HEK293 (cell line): ENCODE data around the gene PSMG1.

ENCODE experiments used
- EGR2 ChIP-seq: fragments of 450-650 bp; formaldehyde crosslinking; IDR thresholded peaks from 2 replicates; pipeline ENCODE4 v1.5.1; 2016; ENCODE audit warnings: low read depth, missing biosample characterization, missing genetic modification characterization
- GLIS1 ChIP-seq: fragments of 450-650 bp; formaldehyde crosslinking; IDR thresholded peaks from 2 replicates; pipeline ENCODE4 v1.5.1; 2016; ENCODE audit warnings: missing biosample characterization, missing genetic modification characterization
- IKZF3 ChIP-seq: fragments of 450-650 bp; IDR thresholded peaks from 2 replicates; pipeline ENCODE4 v1.5.0; 2018; ENCODE audit warnings: missing biosample characterization, mild to moderate bottlenecking, missing genetic modification characterization, moderate library complexity
- KLF10 ChIP-seq: fragments of 450-650 bp; IDR thresholded peaks from 2 replicates; pipeline ENCODE4 v1.5.1; 2018; ENCODE audit warnings: missing biosample characterization, mild to moderate bottlenecking, missing genetic modification characterization
- KLF17 ChIP-seq: fragments of 450-650 bp; formaldehyde crosslinking; IDR thresholded peaks from 2 replicates; pipeline ENCODE4 v1.5.1; 2016; ENCODE audit warnings: missing biosample characterization, missing genetic modification characterization
- PATZ1 ChIP-seq: fragments of 450-650 bp; formaldehyde crosslinking; IDR thresholded peaks from 2 replicates; pipeline ENCODE4 v1.5.1; 2016; ENCODE audit warnings: missing biosample characterization, missing genetic modification characterization
- REST ChIP-seq: fragments of 450-650 bp; formaldehyde crosslinking; IDR thresholded peaks from 2 replicates; pipeline ENCODE4 v1.5.1; 2016; ENCODE audit warnings: missing biosample characterization, missing genetic modification characterization
- SALL2 ChIP-seq: fragments of 450-650 bp; formaldehyde crosslinking; IDR thresholded peaks from 2 replicates; pipeline ENCODE4 v1.5.0; 2017; ENCODE audit warnings: missing biosample characterization, mild to moderate bottlenecking, missing genetic modification characterization, borderline replicate concordance
- SP3 ChIP-seq: fragments of 450-650 bp; formaldehyde crosslinking; IDR thresholded peaks from 2 replicates; pipeline ENCODE4 v1.5.1; 2016; ENCODE audit warnings: missing biosample characterization, missing genetic modification characterization
- ZBTB17 ChIP-seq: fragments of 450-650 bp; formaldehyde crosslinking; IDR thresholded peaks from 2 replicates; pipeline ENCODE4 v1.5.1; 2016; ENCODE audit warnings: missing biosample characterization, missing genetic modification characterization
- ZBTB26 ChIP-seq: fragments of 450-650 bp; formaldehyde crosslinking; optimal IDR thresholded peaks from 2 replicates; pipeline ENCODE3; 2016; ENCODE audit warnings: missing biosample characterization, mild to moderate bottlenecking, missing genetic modification characterization
- ZFP69B ChIP-seq: fragments of 450-650 bp; formaldehyde crosslinking; IDR thresholded peaks from 2 replicates; pipeline ENCODE4 v1.5.1; 2016; ENCODE audit warnings: missing biosample characterization, missing genetic modification characterization
- ZNF114 ChIP-seq: fragments of 450-650 bp; formaldehyde crosslinking; IDR thresholded peaks from 2 replicates; pipeline ENCODE4 v1.5.0; 2017; ENCODE audit warnings: missing biosample characterization, missing genetic modification characterization
- ZNF138 ChIP-seq: fragments of 450-650 bp; formaldehyde crosslinking; IDR thresholded peaks from 2 replicates; pipeline ENCODE4 v1.5.1; 2016; ENCODE audit warnings: missing biosample characterization, missing genetic modification characterization, borderline replicate concordance
- ZNF174 ChIP-seq: fragments of 450-650 bp; formaldehyde crosslinking; IDR thresholded peaks from 2 replicates; pipeline ENCODE4 v1.5.0; 2017; ENCODE audit warnings: missing biosample characterization, mild to moderate bottlenecking, missing genetic modification characterization
- ZNF2 ChIP-seq: fragments of 450-650 bp; formaldehyde crosslinking; IDR thresholded peaks from 2 replicates; pipeline ENCODE4 v1.5.1; 2016; ENCODE audit warnings: missing biosample characterization, missing genetic modification characterization
- ZNF350 ChIP-seq: fragments of 450-650 bp; formaldehyde crosslinking; IDR thresholded peaks from 2 replicates; pipeline ENCODE4 v1.5.0; 2017; ENCODE audit warnings: missing biosample characterization, mild to moderate bottlenecking, missing genetic modification characterization
- ZNF404 ChIP-seq: fragments of 450-650 bp; formaldehyde crosslinking; IDR thresholded peaks from 2 replicates; pipeline ENCODE4 v1.5.1; 2017; ENCODE audit warnings: missing biosample characterization, missing genetic modification characterization
- ZNF433 ChIP-seq: fragments of 450-650 bp; formaldehyde crosslinking; IDR thresholded peaks from 2 replicates; pipeline ENCODE4 v1.5.1; 2016; ENCODE audit warnings: missing biosample characterization, missing genetic modification characterization, low read depth
- ZNF510 ChIP-seq: fragments of 450-650 bp; formaldehyde crosslinking; IDR thresholded peaks from 2 replicates; pipeline ENCODE4 v1.5.1; 2018; ENCODE audit warnings: mild to moderate bottlenecking, missing genetic modification characterization, missing biosample characterization; ENCODE audit not compliant: insufficient replicate concordance
- ZNF549 ChIP-seq: fragments of 450-650 bp; IDR thresholded peaks from 2 replicates; pipeline ENCODE4 v1.5.1; 2018; ENCODE audit warnings: missing biosample characterization, missing genetic modification characterization, mild to moderate bottlenecking, inconsistent platforms, moderate library complexity
- ZNF561 ChIP-seq: fragments of 450-650 bp; IDR thresholded peaks from 2 replicates; pipeline ENCODE4 v1.5.1; 2018; ENCODE audit warnings: missing biosample characterization, missing genetic modification characterization, borderline replicate concordance
- ZNF580 ChIP-seq: fragments of 450-650 bp; formaldehyde crosslinking; IDR thresholded peaks from 2 replicates; pipeline ENCODE4 v1.5.1; 2016; ENCODE audit warnings: missing biosample characterization, missing genetic modification characterization
- ZNF623 ChIP-seq: fragments of 450-650 bp; formaldehyde crosslinking; IDR thresholded peaks from 2 replicates; pipeline ENCODE4 v1.5.1; 2016; ENCODE audit warnings: missing biosample characterization, missing genetic modification characterization
- ZNF704 ChIP-seq: fragments of 450-650 bp; formaldehyde crosslinking; IDR thresholded peaks from 2 replicates; pipeline ENCODE4 v1.5.1; 2016; ENCODE audit warnings: missing biosample characterization, missing genetic modification characterization
- ZNF776 ChIP-seq: fragments of 450-650 bp; formaldehyde crosslinking; IDR thresholded peaks from 2 replicates; pipeline ENCODE4 v1.5.0; 2017; ENCODE audit warnings: missing biosample characterization, missing genetic modification characterization, borderline replicate concordance
- ZNF791 ChIP-seq: fragments of 450-650 bp; formaldehyde crosslinking; IDR thresholded peaks from 2 replicates; pipeline ENCODE4 v1.5.1; 2016; ENCODE audit warnings: missing biosample characterization, missing genetic modification characterization
- ZNF837 ChIP-seq: fragments of 450-650 bp; formaldehyde crosslinking; IDR thresholded peaks from 2 replicates; pipeline ENCODE4 v1.5.1; 2016; ENCODE audit warnings: missing biosample characterization, missing genetic modification characterization
- ZNF843 ChIP-seq: fragments of 450-650 bp; formaldehyde crosslinking; IDR thresholded peaks from 2 replicates; pipeline ENCODE4 v1.5.1; 2016; ENCODE audit warnings: missing biosample characterization, missing genetic modification characterization
- ZSCAN18 ChIP-seq: fragments of 450-650 bp; formaldehyde crosslinking; IDR thresholded peaks from 2 replicates; pipeline ENCODE4 v1.5.1; 2016; ENCODE audit warnings: missing biosample characterization, missing genetic modification characterization
- ZSCAN23 ChIP-seq: fragments of 450-650 bp; formaldehyde crosslinking; IDR thresholded peaks from 2 replicates; pipeline ENCODE4 v1.5.1; 2016; ENCODE audit warnings: missing biosample characterization, missing genetic modification characterization

Gene PSMG1

GRCh38 chr21:39176271-39176709, 7.0 kb downstream of the PSMG1 start (continued):
- TF ChIP-seq ZBTB26 (tag by site-specific recombination) = no peak
- TF ChIP-seq EGR2 (tag by site-specific recombination) = no peak
- no peak for TF ChIP-seq GLIS1 (tag by site-specific recombination)
- TF ChIP-seq ZNF2 (tag by site-specific recombination) = no peak
- TF ChIP-seq ZBTB17 (tag by site-specific recombination) = 0 out of 2 replicates have a peak, but pooled peaks have one; percentile 16
- no peak for TF ChIP-seq ZFP69B (tag by site-specific recombination)
- no peak for TF ChIP-seq ZNF404
- peak; percentile 24; the same call in 1 of the 2 replicates for TF ChIP-seq KLF17 (tag by site-specific recombination)
- no peak for TF ChIP-seq ZNF549 (tag by site-specific recombination)
- no peak for TF ChIP-seq REST (tag by site-specific recombination)
- no peak for TF ChIP-seq ZNF623 (tag by site-specific recombination)
- no peak for TF ChIP-seq ZNF174 (tag by site-specific recombination)
- TF ChIP-seq ZNF580 = no peak
- no peak for TF ChIP-seq ZNF433 (tag by site-specific recombination)
- TF ChIP-seq ZNF114 (tag by site-specific recombination) = no peak
- no peak; the same call in none of the 2 replicates for TF ChIP-seq IKZF3
- no peak for TF ChIP-seq ZNF138 (tag by site-specific recombination)
- TF ChIP-seq ZSCAN23 (tag by site-specific recombination) = peak; percentile 78
- TF ChIP-seq SALL2 (tag by site-specific recombination) = no peak
- TF ChIP-seq ZNF561 (tag by site-specific recombination) = no peak
- TF ChIP-seq SP3 = no peak
- TF ChIP-seq ZNF510 (tag by site-specific recombination) = no peak
- no peak for TF ChIP-seq ZNF350 (tag by site-specific recombination)
- TF ChIP-seq ZNF843 (tag by site-specific recombination) = peak; percentile 81; the same call in 1 of the 2 replicates
- no peak for TF ChIP-seq ZSCAN18
- TF ChIP-seq PATZ1 (tag by site-specific recombination) = peak; percentile 9; the same call in 1 of the 2 replicates
- no peak for TF ChIP-seq ZNF837 (tag by site-specific recombination)
- no peak for TF ChIP-seq ZNF791 (tag by site-specific recombination)
- TF ChIP-seq KLF10 (tag by site-specific recombination) = peak; percentile 85
- TF ChIP-seq ZNF776 = no peak
- no peak for TF ChIP-seq ZNF704
